PC-3 (cell line): ENCODE data around the gene MLST8. TPM values are rescaled to one million over a fixed set of nuclear protein-coding genes. Genes with fewer than 3 reads are reported as not detected.

Experiments used
- ATAC-seq: fragments of 200-7000 bp; cut with Tn5 transposase; 2 replicates; pipeline ENCODE4 v1.9.1; 2020; ENCODE audit warnings: mild to moderate bottlenecking, moderate library complexity
- BruUV-seq: library from RNA; stranded (reverse); fragments of 400-500 nt; replicated peaks from 2 replicates; lab custom pipeline; 2021; lab: Mats Ljungman, UMichigan
- CTCF ChIA-PET: fragments of 300-600 bp; sonication (Branson Sonifier 250); formaldehyde crosslinking; loops from one replicate; lab custom pipeline; 2022; ENCODE audit warnings: antibody characterized with exemption; lab: Charles Lee
- POLR2A ChIA-PET: fragments of 300-600 bp; sonication (Branson Sonifier 250); formaldehyde crosslinking; loops from one replicate; lab custom pipeline; 2022; ENCODE audit warnings: antibody characterized with exemption; ENCODE audit not compliant: unreplicated experiment; lab: Charles Lee
- DNase-seq: peaks from one replicate; pipeline ENCODE4 v3.0.0-alpha.2; 2015
- H2AFZ ChIP-seq: fragments of 300-600 bp; sonication (generic); 2 replicates; pipeline ENCODE4 v1.6.0; 2016; ENCODE audit warnings: antibody characterized with exemption, low read length
- H3F3A ChIP-seq: fragments of 300-600 bp; sonication (generic); one replicate; pipeline ENCODE4 v1.6.0; 2017; ENCODE audit warnings: antibody characterized with exemption, low read length, control low read depth, mild to moderate bottlenecking; ENCODE audit not compliant: unreplicated experiment
- H3K27ac ChIP-seq: fragments of 300-600 bp; sonication (generic); 2 replicates; pipeline ENCODE4 v1.5.1; 2016; ENCODE audit warnings: mild to moderate bottlenecking, low read length
- H3K27me3 ChIP-seq: fragments of 300-600 bp; sonication (generic); 2 replicates; pipeline ENCODE4 v1.6.1; 2016; ENCODE audit warnings: low read length, mixed read lengths
- H3K36me3 ChIP-seq: fragments of 300-600 bp; sonication (generic); 2 replicates; pipeline ENCODE4 v1.6.1; 2016; ENCODE audit warnings: low read depth, mixed run types, low read length, mixed read lengths
- H3K4me1 ChIP-seq: fragments of 300-600 bp; sonication (generic); 2 replicates; pipeline ENCODE4 v1.5.1; 2016; ENCODE audit warnings: low read length; ENCODE audit not compliant: insufficient read depth
- H3K4me2 ChIP-seq: fragments of 300-600 bp; sonication (generic); 2 replicates; pipeline ENCODE4 v1.6.0; 2016; ENCODE audit warnings: low read length
- H3K4me3 ChIP-seq: fragments of 300-600 bp; sonication (generic); 2 replicates; pipeline ENCODE4 v1.5.1; 2016; ENCODE audit warnings: mild to moderate bottlenecking, low read length, mixed read lengths
- H3K79me2 ChIP-seq: fragments of 300-600 bp; sonication (generic); 2 replicates; pipeline ENCODE4 v1.6.1; 2017; ENCODE audit warnings: low read length, mixed read lengths
- H3K9ac ChIP-seq: fragments of 300-600 bp; sonication (generic); 2 replicates; pipeline ENCODE4 v1.6.0; 2016; ENCODE audit warnings: mild to moderate bottlenecking, low read length
- H3K9me2 ChIP-seq: fragments of 300-600 bp; sonication (generic); replicated peaks from 2 replicates; pipeline ENCODE4 v1.6.1; 2016; ENCODE audit warnings: mixed run types, low read length, mixed read lengths
- H3K9me3 ChIP-seq: fragments of 300-600 bp; sonication (generic); 2 replicates; pipeline ENCODE4 v1.6.1; 2016; ENCODE audit warnings: low read length, mixed read lengths
- H4K20me1 ChIP-seq: fragments of 300-600 bp; sonication (generic); 2 replicates; pipeline ENCODE4 v1.6.1; 2016; ENCODE audit warnings: low read length, mixed read lengths
- CTCF ChIP-seq: fragments of 300-600 bp; sonication (generic); conservative IDR thresholded peaks from 2 replicates; pipeline ENCODE4 v1.5.1; 2017; ENCODE audit warnings: antibody characterized with exemption, low read depth, mild to moderate bottlenecking, low read length
- EZH2 ChIP-seq: fragments of 300-600 bp; sonication (generic); IDR thresholded peaks from one replicate; pipeline ENCODE4 v1.6.1; 2017; ENCODE audit warnings: antibody characterized with exemption, mild to moderate bottlenecking, low read length; ENCODE audit not compliant: unreplicated experiment
- EZH2phosphoT487 ChIP-seq: fragments of 300-600 bp; sonication (generic); IDR thresholded peaks from 2 replicates; pipeline ENCODE4 v1.6.1; 2018; ENCODE audit warnings: mild to moderate bottlenecking, antibody characterized with exemption, low read length, borderline replicate concordance
- intact Hi-C: fragments of 100-400 bp; cut with micrococcal nuclease; formaldehyde crosslinking; loops from 2 replicates; pipeline ENCODE4 v1.9.0; 2023
- total RNA-seq: library from RNA; depleted of rRNA; stranded (reverse); fragments of >200 nt; gene quantifications from 2 replicates; pipeline ENCODE4 v1.2.3, GENCODE V29; 2014

Gene MLST8
- total RNA-seq, 1 experiment from 2014 or later = 63.3 TPM

- peaks cover 55% of the 10 kb centered on the region for H3K79me2 ChIP-seq
- no peak overlapping the region for H3K27ac ChIP-seq
- DNase-seq (no peak), ATAC-seq (no peak)
- H3K4me2 ChIP-seq = no peak overlapping the region
- CTCF ChIA-PET = no interaction called here
- no peak overlapping the region for H3K9ac ChIP-seq
- TF ChIP-seq EZH2 (no peak), CTCF (no peak), EZH2phosphoT487 (no peak)
- no peak overlapping the region for H3K4me3 ChIP-seq
- no peaks in the 10 kb centered on the region for H3F3A ChIP-seq
- H3K9me3 ChIP-seq = no peaks in the 10 kb centered on the region
- peaks cover 9% of the 10 kb centered on the region; the same call in 1 of the 2 replicates for H4K20me1 ChIP-seq
- no TSS peak for BruUV-seq
- intact Hi-C loops = no loop called here
- H3K9me2 ChIP-seq = no peaks in the 10 kb centered on the region
- H2AFZ ChIP-seq = no peak overlapping the region
- peaks cover 12% of the 10 kb centered on the region for H3K4me1 ChIP-seq
- no peaks in the 10 kb centered on the region for H3K27me3 ChIP-seq
- POLR2A ChIA-PET = no interaction called here
- no peaks in the 10 kb centered on the region; the same call in 1 of the 2 replicates for H3K36me3 ChIP-seq
Observed at GRCh38 chr16:2228161-2228824, 23.0 kb downstream of the MLST8 start.

GRCh38 chr16:2229091-2229490, 23.8 kb downstream of the MLST8 start:
- H3K9ac ChIP-seq = no peak overlapping the region
- no peaks in the 10 kb centered on the region for H3F3A ChIP-seq
- no peak for ATAC-seq
- no peak for TF ChIP-seq EZH2phosphoT487
- no peak for TF ChIP-seq EZH2
- no peak for TF ChIP-seq CTCF
- no peak overlapping the region for H3K4me3 ChIP-seq
- intact Hi-C loops = no loop called here
- BruUV-seq = no TSS peak
- H2AFZ ChIP-seq = no peak overlapping the region
- no peaks in the 10 kb centered on the region for H3K27me3 ChIP-seq
- no peaks in the 10 kb centered on the region; the same call in 1 of the 2 replicates for H3K36me3 ChIP-seq
- CTCF ChIA-PET = no interaction called here
- H3K9me2 ChIP-seq = no peaks in the 10 kb centered on the region
- POLR2A ChIA-PET = no interaction called here
- H3K4me1 ChIP-seq = peaks cover 12% of the 10 kb centered on the region
- H3K79me2 ChIP-seq = peaks cover 49% of the 10 kb centered on the region
- no peak overlapping the region for H3K27ac ChIP-seq
- no peak for DNase-seq
- H3K9me3 ChIP-seq = no peaks in the 10 kb centered on the region
- H4K20me1 ChIP-seq = peaks cover 9% of the 10 kb centered on the region; the same call in 1 of the 2 replicates
- H3K4me2 ChIP-seq = no peak overlapping the region

GRCh38 chr16:2229632-2230250, 24.5 kb downstream of the MLST8 start:
- Histone ChIP-seq H3K9me2 (no peaks in the 10 kb centered on the region), H3K79me2 (peaks cover 43% of the 10 kb centered on the region), H3K4me2 (no peak overlapping the region), H3F3A (no peaks in the 10 kb centered on the region), H3K9me3 (no peaks in the 10 kb centered on the region), H3K4me3 (no peak overlapping the region), H4K20me1 (peaks cover 9% of the 10 kb centered on the region; the same call in 1 of the 2 replicates), H3K9ac (no peak overlapping the region), H2AFZ (no peak overlapping the region), H3K27ac (no peak overlapping the region), H3K27me3 (no peaks in the 10 kb centered on the region), H3K4me1 (peaks cover 12% of the 10 kb centered on the region), H3K36me3 (no peaks in the 10 kb centered on the region; the same call in 1 of the 2 replicates)
- DNase-seq (no peak), ATAC-seq (no peak)
- TF ChIP-seq EZH2 (no peak), EZH2phosphoT487 (no peak), CTCF (no peak)
- BruUV-seq = no TSS peak
- ChIA-PET POLR2A (no interaction called here), CTCF (no interaction called here)
- intact Hi-C loops = no loop called here
